Measurements from ENCODE around the gene TTC13.

The TTC13 gene

DNA sequence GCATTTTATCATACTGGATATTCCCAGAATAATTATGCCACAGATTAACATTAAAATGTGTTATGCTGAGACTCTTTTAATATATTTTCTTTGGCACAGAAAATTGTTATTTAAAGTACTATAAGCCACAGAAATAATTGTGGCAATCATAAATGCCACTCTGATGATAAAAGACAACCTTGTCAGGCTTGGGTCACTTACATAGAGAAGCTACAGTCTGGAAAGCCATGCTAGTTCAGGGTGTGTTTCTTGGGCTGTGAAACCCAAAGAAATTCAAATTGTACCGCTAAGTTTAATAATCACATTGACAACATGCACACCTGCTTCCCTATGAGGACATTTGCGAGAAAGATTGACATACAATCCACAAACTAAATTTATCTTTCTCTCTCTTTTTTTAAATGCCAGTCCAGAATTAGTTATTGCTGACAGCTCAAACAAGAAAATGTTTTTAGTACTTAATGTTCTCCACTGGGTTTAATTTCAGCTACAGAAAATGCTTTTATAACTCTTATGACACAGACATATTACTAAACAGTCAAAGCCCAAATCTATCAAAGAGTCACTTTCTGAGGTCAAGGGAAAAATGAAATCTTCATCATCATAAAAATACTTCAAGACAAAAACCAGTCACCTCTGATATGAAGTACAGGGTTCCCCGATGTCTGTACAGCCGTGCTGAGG is 38.7 kb downstream of the TTC13 start:
- DNase-seq, result no peak

GRCh38 chr1:230938924-230939368 is 39.7 kb downstream of the TTC13 start:
- no peak for DNase-seq

DNA sequence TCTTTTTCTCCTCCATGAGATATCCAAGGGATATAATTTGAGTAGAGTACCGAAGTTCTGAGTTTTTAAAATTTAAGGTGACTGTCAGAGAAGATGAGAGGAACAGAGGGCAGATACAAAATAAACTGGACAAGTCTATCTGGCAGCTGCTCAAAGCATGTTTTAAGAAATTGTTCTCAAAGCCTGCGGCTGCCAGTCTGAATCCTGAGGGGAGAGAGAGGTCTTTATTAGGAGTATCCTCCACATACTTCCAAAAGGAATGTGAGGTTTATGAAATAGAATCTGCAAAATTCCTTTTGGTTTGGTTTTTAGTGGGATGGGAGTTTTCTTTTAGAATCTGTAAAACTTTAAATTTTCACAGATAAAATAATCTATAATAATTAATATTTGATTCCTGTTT is 41.3 kb downstream of the TTC13 start:
- no peak for DNase-seq

DNA sequence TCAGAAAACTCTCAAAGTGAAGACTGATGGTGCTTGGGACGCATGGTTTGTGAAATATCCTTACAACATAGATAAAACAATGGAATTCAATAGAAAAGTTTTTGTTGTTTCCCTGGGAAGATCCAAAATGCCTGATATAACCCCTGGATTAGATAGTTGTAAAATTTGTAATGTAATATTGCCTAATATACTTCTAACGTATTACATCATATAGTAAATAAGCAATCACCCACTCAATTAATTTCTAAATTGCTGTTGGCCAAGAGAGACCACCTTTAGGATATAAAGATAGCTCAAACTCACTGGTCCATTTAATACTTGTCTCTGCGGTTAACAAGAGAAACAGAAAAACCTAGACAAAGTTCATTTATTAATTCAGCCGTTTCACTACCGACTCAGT is 42.2 kb downstream of the TTC13 start:
- no peak for DNase-seq

DNA sequence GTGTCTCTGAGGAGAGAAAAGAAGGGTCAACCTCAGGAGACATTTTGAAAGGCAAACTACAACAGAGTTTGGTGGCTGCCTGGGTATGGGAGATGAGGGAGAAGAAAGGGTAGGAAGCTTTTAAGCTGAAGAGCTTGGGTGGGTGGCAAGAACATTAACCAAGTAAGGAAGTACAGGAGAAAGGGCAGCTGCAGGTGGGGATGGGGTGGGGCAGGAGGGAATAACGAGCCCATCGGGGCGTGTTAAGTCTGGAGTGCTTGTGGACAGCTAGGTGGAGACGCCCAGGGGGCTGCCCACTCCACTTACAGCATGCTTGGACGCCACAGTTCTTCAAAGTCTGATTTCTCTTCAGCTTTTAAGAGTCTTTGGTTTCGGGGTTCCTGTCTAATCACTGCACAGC is 42.8 kb downstream of the TTC13 start:
- no peak for DNase-seq

- no peak for DNase-seq
Measured at GRCh38 chr1:230930986-230931385, 47.7 kb downstream of the TTC13 start.

- no peak for DNase-seq
Measured at GRCh38 chr1:230926182-230926581, 52.5 kb downstream of the TTC13 start.

DNA sequence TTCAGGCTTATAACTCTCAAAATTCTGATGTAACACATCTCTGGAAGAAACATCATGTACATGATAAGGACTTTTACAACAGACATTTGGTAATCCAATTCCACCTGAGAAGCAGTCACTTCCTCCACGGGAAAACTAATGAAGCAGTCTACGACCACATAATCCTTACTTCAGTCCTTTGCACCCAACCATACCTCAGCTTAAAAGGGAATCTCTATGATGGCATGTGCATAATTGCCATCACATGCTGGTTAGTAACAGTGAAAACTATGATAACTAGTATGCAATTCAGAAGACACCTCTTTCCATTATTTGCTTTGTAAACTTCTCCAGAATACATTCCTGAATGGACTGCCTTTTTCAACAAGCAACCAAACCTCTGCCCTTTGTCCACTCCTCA is 53.1 kb downstream of the TTC13 start:
- DNase-seq, result no peak

DNA sequence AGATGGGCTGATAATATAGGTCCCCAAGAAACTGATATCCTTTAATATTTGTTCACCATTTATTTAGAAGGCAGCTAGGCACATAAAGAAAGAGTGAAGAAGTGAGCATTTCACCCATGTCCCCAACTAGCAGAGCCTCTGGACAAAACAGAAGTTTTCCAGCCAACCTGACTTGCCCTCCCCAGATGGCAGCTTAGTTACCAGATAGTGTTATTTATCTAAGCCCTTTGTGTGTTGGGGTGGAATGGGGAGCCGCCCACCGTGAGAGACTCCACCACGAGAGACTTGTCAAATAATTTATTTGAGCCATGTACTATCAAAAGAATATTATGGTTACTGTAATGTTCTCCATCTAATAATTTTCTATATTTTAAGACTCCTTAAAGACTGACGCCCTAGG is 55.5 kb downstream of the TTC13 start:
- no peak for DNase-seq

DNA sequence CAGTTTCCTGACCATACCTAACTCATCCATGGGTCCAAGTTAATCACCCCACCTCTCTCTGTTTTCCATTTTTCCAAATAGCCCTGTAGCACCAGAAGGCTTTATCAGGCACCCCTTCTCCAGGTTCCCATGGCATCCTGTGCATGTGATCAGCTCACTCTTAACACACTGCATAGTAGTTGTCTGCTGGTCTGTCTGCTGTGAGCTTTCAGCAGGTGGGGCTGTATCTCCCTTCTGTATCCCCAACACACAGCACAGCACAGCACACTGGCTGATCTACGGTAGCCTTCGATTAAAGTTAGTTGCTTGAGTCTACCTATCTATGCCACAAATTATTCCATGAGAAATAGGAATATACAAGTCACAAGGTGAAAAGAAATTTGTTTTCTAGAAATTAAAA is 56.0 kb downstream of the TTC13 start:
- DNase-seq, result no peak

GRCh38 chr1:230919207-230919606 is 59.5 kb downstream of the TTC13 start:
- DNase-seq, result no peak

- peak; percentile 17 to 90 for DNase-seq
Measured at GRCh38 chr1:230917284-230918135, 61.2 kb downstream of the TTC13 start.

GRCh38 chr1:230916587-230917283 is 61.9 kb downstream of the TTC13 start:
- no peak for DNase-seq

GRCh38 chr1:230915078-230915477 is 63.6 kb downstream of the TTC13 start:
- DNase-seq, result no peak

DNA sequence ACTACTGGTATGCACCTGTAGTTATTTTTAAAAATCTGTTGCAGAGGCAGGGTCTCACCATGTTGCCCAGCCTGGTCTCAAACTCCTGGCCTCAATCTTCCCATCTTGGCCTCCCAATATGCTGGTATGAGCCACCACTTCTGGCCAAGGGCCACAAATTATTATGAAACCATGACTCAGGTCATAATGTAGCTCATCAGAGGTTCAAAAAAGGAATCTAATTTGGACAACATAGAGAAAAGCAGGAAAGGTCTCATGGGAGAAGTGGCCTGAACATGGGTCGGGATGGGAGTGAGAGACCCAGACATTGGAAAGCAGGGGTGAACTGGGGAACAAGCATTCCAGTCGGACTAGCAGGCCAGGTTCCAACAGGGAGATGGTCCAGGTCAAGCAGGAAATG is 65.2 kb downstream of the TTC13 start:
- DNase-seq, result no peak

- DNase-seq, result no peak
Measured at GRCh38 chr1:230910755-230911117, 67.9 kb downstream of the TTC13 start.

- no peak for DNase-seq
Measured at GRCh38 chr1:230909974-230910754, 68.5 kb downstream of the TTC13 start.

- no peak for DNase-seq
Measured at GRCh38 chr1:230907472-230908205, 71.0 kb downstream of the TTC13 start.

DNA sequence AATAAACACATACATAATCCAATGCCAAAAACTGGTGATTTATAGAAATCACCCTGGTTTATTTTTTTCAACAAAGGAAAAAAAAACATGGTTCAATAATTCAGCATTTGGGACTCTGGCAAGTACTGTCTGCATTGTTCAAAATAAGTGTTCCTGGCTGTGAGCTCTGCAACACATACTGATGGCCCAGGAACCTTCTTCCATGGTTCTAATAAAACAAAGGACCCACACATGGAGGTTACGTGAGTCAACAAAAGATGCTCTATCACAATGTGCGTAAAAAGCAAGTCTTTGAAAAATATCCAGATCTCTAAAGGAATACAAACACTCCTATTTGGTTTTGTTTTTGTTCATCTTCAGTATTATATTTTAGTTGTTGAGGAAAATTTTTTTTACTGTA is 72.4 kb downstream of the TTC13 start:
- DNase-seq, result no peak

- no peak for DNase-seq
Measured at GRCh38 chr1:230905733-230906132, 72.9 kb downstream of the TTC13 start.

GRCh38 chr1:230902349-230902923 is 76.2 kb downstream of the TTC13 start:
- DNase-seq, result no peak

DNA sequence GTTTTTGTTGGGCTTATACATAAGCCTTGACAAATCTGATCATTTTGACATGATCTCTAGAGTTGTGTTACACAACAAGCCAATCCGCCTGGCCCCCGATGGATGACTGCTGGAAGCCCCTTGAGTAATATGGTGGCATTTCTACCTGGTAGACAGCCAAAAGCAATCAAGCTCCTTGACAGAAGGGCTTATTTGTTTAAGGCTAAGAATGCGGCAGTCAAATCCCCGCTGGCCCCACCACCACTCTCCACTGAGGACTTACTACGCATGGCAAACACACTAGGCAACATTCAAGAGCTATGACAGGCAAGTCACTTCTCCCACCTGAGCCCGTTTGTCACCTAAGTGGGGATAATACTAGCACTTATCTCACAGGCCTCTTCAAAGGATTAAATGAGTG is 77.0 kb downstream of the TTC13 start:
- no peak for DNase-seq

All from NCI-H526 (cell line).